Ovary (tissue), 9 donors: ENCODE measurements around the gene CAMTA1. TPM values are rescaled to one million over a fixed set of nuclear protein-coding genes. Genes with fewer than 3 reads are reported as not detected.

Source experiments
- DNase-seq, 5 donors: peaks; one replicate each; pipeline ENCODE4 v3.0.0-alpha.2; 2019 to 2020
- H3K27ac ChIP-seq, 2 donors: fragments of 200-600 bp; one replicate each; pipeline versions ENCODE4 v1.5.1 to v1.8.0; 2019 to 2022
- H3K27me3 ChIP-seq: fragments of 200-600 bp; one replicate; pipeline ENCODE4 v1.8.0; 2022
- H3K36me3 ChIP-seq: fragments of 200-600 bp; sonication (generic); one replicate; pipeline ENCODE4 v1.5.1; 2019
- H3K4me1 ChIP-seq: one replicate; pipeline ENCODE4 v1.8.1; 2013; ENCODE audit warnings: mild to moderate bottlenecking, moderate library complexity; ENCODE audit not compliant: insufficient read depth
- H3K4me3 ChIP-seq: fragments of 200-600 bp; sonication (generic); one replicate; pipeline ENCODE4 v1.5.1; 2017
- H3K9me3 ChIP-seq, 2 donors: fragments of 200-600 bp in 1 of 2; sonication (generic) in 1 of 2; one replicate each; pipeline versions ENCODE4 v1.5.1 to v1.8.1; 2013 to 2019; ENCODE audit warnings: mild to moderate bottlenecking in 1 of 2, moderate library complexity in 1 of 2
- CTCF ChIP-seq, 3 donors: fragments of 450-650 bp in 2 of 3; fragments of 200-600 bp in 1 of 3; IDR thresholded peaks; one replicate each; pipeline versions ENCODE4 v1.5.1 to v1.8.0; 2016 to 2022; ENCODE audit warnings: antibody characterized with exemption in 3 of 3, mild to moderate bottlenecking in 1 of 3
- EP300 ChIP-seq: sonication (generic); formaldehyde crosslinking; IDR thresholded peaks from one replicate; pipeline ENCODE4 v1.6.1; 2017; ENCODE audit warnings: antibody characterized with exemption
- POLR2A ChIP-seq: fragments of 450-650 bp; IDR thresholded peaks from one replicate; pipeline ENCODE4 v1.6.1; 2017; ENCODE audit warnings: antibody characterized with exemption, mild to moderate bottlenecking, moderate library complexity
- WGBS, 3 donors: extraction: QIAGEN DNeasy Blood & Tissue Kit in 1 of 3; methylation state at CpG; one replicate each; pipeline versions ENCODE4 v1.1.5 to v1.1.7; 2013 to 2017; 5-methylcytosine and 5-hydroxymethylcytosine counted together
- intact Hi-C, 4 donors: fragments of 100-400 bp; cut with DNase I; formaldehyde crosslinking; loops; one replicate each; pipeline versions ENCODE4 v1.11.0 to v1.15.1; 2022 to 2023
- polyA plus RNA-seq, 2 donors: library from polyadenylated mRNA; stranded (reverse); fragments of 200-250 nt in 1 of 2; fragments of 350-450 nt in 1 of 2; fragmentation: Illumina TruSeq in 1 of 2; extraction: RNeasy Lipid Tissue Mini Kit (QIAGEN cat#74804) in 1 of 2; gene quantifications; one replicate each; pipeline ENCODE4 v1.2.3, GENCODE V29; 2013 to 2014
- total RNA-seq, 7 donors: library from RNA; depleted of rRNA in 2 of 7; stranded (reverse); fragments of >200 nt in 2 of 7; fragmentation: NEBNext Ultra II Directional in 3 of 7; extraction: Animal tissue kit (Norgen Biotek cat#: 25700) in 3 of 7; gene quantifications; one replicate each; pipeline versions ENCODE4 v1.1.0 to v1.2.4, GENCODE V29; 2016 to 2023
- donor health status: DM: no; HTN: no; CAD: no; lungs with moderate emphysema.
- donor health status: DM: no; HTN: no; CAD: no.
- donor health status: Bipolar disorder and iron deficiency.
- donor health status: DM: yes; HTN: yes; CAD: no.
- donor health status: DM: no; HTN: no; CAD: no.
- donor health status: DM: yes; HTN: yes; CAD: no.

The CAMTA1 gene
- total and polyA plus RNA-seq, 9 donors, result 51.1 to 150 (median 67.4) TPM

DNA sequence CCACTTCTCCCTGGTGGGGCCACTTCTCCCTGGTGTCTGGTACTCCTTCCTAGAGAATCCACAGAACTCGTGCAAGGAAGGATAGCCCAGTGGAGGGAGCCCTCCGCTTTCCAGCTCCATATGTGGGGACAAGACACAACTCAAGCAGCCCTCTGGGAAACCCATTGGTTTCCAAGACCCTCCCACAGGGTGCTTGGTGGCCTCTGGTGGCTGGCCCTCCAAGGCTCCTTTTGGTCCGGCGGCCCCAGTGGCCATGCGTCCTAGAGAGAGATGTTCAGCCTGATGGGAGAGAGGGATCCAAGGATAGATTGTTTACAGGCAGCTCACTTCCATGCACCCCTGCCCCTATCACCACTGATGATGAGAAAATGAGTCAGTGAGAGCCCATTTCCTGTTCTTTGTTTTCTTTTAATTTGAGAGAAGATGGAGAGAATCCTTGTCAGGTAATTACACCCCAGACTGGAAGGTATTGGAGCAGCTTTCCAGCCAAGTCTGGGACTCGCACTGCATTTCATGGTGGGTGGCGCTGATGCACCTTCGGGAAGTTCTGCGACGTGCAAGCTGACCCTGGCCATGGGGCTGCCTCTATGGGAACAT, 499.7 kb downstream of the CAMTA1 start:
- H3K4me3 ChIP-seq, result no peak overlapping the region
- intact Hi-C loops, result no loop called here
- no peak overlapping the region for H3K27ac ChIP-seq
- TF ChIP-seq EP300 (no peak), POLR2A (no peak), CTCF (IDR thresholded peaks at IDR 0.05) (no peak)
- no peaks in the 10 kb centered on the region for H3K27me3 ChIP-seq
- DNase-seq, result no peak
- 92 to 96% (median 94%) methylated on average over 10 of the region's 10 CpGs for WGBS, 3 donors
- H3K36me3 ChIP-seq, result no peaks in the 10 kb centered on the region
- H3K4me1 ChIP-seq, result peaks cover 3% of the 10 kb centered on the region
- no peaks in the 10 kb centered on the region for H3K9me3 ChIP-seq

- no peaks in the 10 kb centered on the region for H3K9me3 ChIP-seq
- H3K4me3 ChIP-seq, result no peak overlapping the region
- no peak for TF ChIP-seq POLR2A
- no peak for TF ChIP-seq CTCF (IDR thresholded peaks at IDR 0.05)
- no peak for TF ChIP-seq EP300
- WGBS, 3 donors, result 90 to 93% (median 93%) methylated on average over 10 of the region's 10 CpGs
- no peak for DNase-seq
- H3K27ac ChIP-seq, result no peak overlapping the region
- intact Hi-C loops, result no loop called here
- no peaks in the 10 kb centered on the region for H3K36me3 ChIP-seq
- H3K4me1 ChIP-seq, result peaks cover 3% of the 10 kb centered on the region
- H3K27me3 ChIP-seq, result no peaks in the 10 kb centered on the region
These were observed 500.7 kb downstream of the CAMTA1 start for GRCh38 chr1:7285856-7286454.

GRCh38 chr1:7287013-7287412, 501.8 kb downstream of the CAMTA1 start:
- Histone ChIP-seq H3K36me3 (no peaks in the 10 kb centered on the region), H3K27ac (no peak overlapping the region), H3K9me3 (no peaks in the 10 kb centered on the region), H3K27me3 (no peaks in the 10 kb centered on the region), H3K4me3 (no peak overlapping the region), H3K4me1 (peaks cover 4% of the 10 kb centered on the region)
- DNase-seq, result no peak
- no peak for TF ChIP-seq EP300
- TF ChIP-seq POLR2A, result no peak
- no peak for TF ChIP-seq CTCF (IDR thresholded peaks at IDR 0.05)
- 76 to 80% (median 78%) methylated on average over 6 of the region's 6 CpGs for WGBS, 3 donors
- intact Hi-C loops, result no loop called here

DNA sequence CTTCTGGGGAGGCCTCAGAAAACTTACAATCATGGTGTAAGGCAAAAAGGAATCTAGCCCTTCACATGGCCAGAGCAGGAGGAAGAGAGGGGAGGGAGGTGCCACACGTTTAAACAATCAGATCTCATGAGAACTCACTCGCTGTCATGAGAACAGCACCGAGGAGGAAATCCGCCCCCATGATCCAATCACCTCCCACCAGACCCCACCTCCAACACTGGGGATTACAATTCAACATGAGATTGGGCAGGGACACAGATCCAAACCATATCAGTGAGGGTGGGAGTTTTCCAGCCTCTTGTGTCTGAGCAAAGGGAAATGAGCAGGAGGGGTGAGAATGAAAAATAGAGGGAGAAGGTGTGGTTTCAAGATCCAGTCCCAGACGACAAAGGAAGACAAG, 503.7 kb downstream of the CAMTA1 start:
- H3K4me3 ChIP-seq, result no peak overlapping the region
- 54 to 61% (median 55%) methylated on average over 5 of the region's 5 CpGs for WGBS, 3 donors
- peaks cover 3% of the 10 kb centered on the region for H3K4me1 ChIP-seq
- no peak for DNase-seq
- intact Hi-C loops, result no loop called here
- H3K27ac ChIP-seq, result no peak overlapping the region
- H3K36me3 ChIP-seq, result no peaks in the 10 kb centered on the region
- TF ChIP-seq CTCF (IDR thresholded peaks at IDR 0.05) (no peak), POLR2A (no peak), EP300 (no peak)
- H3K27me3 ChIP-seq, result no peaks in the 10 kb centered on the region
- H3K9me3 ChIP-seq, result no peaks in the 10 kb centered on the region
